Right atrium auricular region (tissue), 2 donors: ENCODE data around the gene AKIRIN2. TPM values are rescaled to one million over a fixed set of nuclear protein-coding genes. Genes with fewer than 3 reads are reported as not detected.
"Not testable (repeated sequence)": the region's sequence is repeated elsewhere in the genome, so short reads cannot be mapped to it uniquely, and the experiment has no call there.

ENCODE experiments used
- DNase-seq: peaks from one replicate; pipeline ENCODE4 v3.0.0-alpha.2; 2019; ENCODE audit warnings: low spot score
- H3K27ac ChIP-seq, 2 donors: fragments of 200-600 bp; sonication (generic); 1 replicate in 1 of 2; 2 replicates in 1 of 2; pipeline ENCODE4 v1.5.1; 2016 to 2019
- H3K27me3 ChIP-seq, 2 donors: fragments of 200-600 bp; sonication (generic); one replicate each; pipeline versions ENCODE4 v1.5.1 to v1.6.0; 2017 to 2019
- H3K36me3 ChIP-seq: fragments of 200-600 bp; sonication (generic); one replicate; pipeline ENCODE4 v1.5.1; 2016
- H3K4me1 ChIP-seq, 2 donors: fragments of 200-600 bp; sonication (generic); one replicate each; pipeline versions ENCODE4 v1.5.1 to v1.6.0; 2017 to 2019
- H3K4me3 ChIP-seq, 2 donors: fragments of 200-600 bp; sonication (generic); 1 replicate in 1 of 2; 2 replicates in 1 of 2; pipeline ENCODE4 v1.5.1; 2017 to 2019; ENCODE audit warnings: mild to moderate bottlenecking in 1 of 2, moderate library complexity in 1 of 2
- H3K9me3 ChIP-seq, 2 donors: fragments of 200-600 bp; sonication (generic); one replicate each; pipeline ENCODE4 v1.5.1; 2019
- total RNA-seq, 2 donors: library from RNA; depleted of rRNA; stranded (reverse); fragments of >200 nt; gene quantifications; one replicate each; pipeline ENCODE4 v1.1.0, GENCODE V29; 2016
- TF ChIP-seq, protein P1 (sequence below), 2 donors: fragments of 200-600 bp; sonication (generic); IDR thresholded peaks; one replicate each; pipeline ENCODE4 v1.5.1; 2019; ENCODE audit warnings: antibody characterized with exemption in 2 of 2

AKIRIN2 gene
- total RNA-seq, 2 donors from 2014 or later, result 27.2 to 29.4 TPM

DNA sequence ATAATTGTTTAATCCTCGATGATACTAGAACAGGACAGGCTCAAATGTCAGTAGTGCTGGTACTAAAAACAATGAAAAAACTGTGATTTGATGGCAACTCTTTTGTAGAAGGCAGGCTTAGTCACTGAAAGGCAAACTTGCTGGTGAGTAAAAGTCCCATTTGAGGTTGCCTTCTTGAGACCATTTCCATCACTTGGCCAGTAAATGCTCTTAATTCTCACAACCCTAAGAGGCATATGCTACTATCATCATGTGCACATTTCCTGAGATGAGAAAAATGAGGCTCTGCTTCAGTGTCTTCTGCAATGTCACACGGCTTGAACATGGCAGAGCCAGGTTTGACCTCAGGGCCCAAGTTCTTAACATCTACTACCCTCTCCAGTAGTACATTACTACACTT lies 9.9 kb downstream of the AKIRIN2 start:
- peak overlapping the region; percentile 21 to 60 for H3K27ac ChIP-seq
- no peak for DNase-seq
- H3K27me3 ChIP-seq, result no peaks in the 10 kb centered on the region
- TF ChIP-seq, protein P1, sequence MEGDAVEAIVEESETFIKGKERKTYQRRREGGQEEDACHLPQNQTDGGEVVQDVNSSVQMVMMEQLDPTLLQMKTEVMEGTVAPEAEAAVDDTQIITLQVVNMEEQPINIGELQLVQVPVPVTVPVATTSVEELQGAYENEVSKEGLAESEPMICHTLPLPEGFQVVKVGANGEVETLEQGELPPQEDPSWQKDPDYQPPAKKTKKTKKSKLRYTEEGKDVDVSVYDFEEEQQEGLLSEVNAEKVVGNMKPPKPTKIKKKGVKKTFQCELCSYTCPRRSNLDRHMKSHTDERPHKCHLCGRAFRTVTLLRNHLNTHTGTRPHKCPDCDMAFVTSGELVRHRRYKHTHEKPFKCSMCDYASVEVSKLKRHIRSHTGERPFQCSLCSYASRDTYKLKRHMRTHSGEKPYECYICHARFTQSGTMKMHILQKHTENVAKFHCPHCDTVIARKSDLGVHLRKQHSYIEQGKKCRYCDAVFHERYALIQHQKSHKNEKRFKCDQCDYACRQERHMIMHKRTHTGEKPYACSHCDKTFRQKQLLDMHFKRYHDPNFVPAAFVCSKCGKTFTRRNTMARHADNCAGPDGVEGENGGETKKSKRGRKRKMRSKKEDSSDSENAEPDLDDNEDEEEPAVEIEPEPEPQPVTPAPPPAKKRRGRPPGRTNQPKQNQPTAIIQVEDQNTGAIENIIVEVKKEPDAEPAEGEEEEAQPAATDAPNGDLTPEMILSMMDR (IDR thresholded peaks at IDR 0.05), result no peak
- no peaks in the 10 kb centered on the region for H3K9me3 ChIP-seq
- H3K4me3 ChIP-seq, result no peak overlapping the region
- peaks cover 0 to 66% of the 10 kb centered on the region in 2 donors for H3K4me1 ChIP-seq
- no peaks in the 10 kb centered on the region for H3K36me3 ChIP-seq

DNA sequence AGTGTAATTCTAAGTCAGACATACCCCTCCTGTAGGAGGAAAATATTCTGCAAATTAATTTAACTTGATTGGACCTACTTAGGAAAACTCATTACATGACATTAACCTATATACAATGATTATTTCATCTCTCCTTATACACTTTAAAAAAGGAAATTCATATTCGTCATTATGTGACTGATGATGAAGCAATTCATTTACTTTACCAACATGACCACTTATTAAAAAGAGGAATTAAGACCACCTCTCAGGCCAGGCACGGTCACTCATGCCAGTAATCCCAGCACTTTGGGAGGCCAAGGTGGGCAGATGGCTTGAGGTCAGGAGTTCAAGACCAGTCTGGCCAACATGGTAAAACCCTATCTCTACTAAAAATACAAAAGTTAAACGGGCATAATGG lies 11.6 kb downstream of the AKIRIN2 start:
- Histone ChIP-seq H3K27me3 (no peaks in the 10 kb centered on the region), H3K9me3 (no peaks in the 10 kb centered on the region), H3K27ac (no peak overlapping the region), H3K4me3 (no peak overlapping the region), H3K36me3 (no peaks in the 10 kb centered on the region), H3K4me1 (peaks cover 0 to 65% of the 10 kb centered on the region in 2 donors)
- TF ChIP-seq, protein P1 (IDR thresholded peaks at IDR 0.05), result no peak
- DNase-seq, result no peak

GRCh38 chr6:87687893-87688292 lies 14.1 kb downstream of the AKIRIN2 start:
- H3K4me3 ChIP-seq, H3K36me3 ChIP-seq, H3K27ac ChIP-seq, H3K9me3 ChIP-seq, H3K27me3 ChIP-seq, DNase-seq: not testable (repeated sequence)
- H3K4me1 ChIP-seq, result peaks cover 0 to 45% of the 10 kb centered on the region in 2 donors

GRCh38 chr6:87687296-87687695 lies 14.7 kb downstream of the AKIRIN2 start:
- peaks cover 0 to 43% of the 10 kb centered on the region in 2 donors for H3K4me1 ChIP-seq
- H3K27ac ChIP-seq, result no peak overlapping the region
- TF ChIP-seq, protein P1 (IDR thresholded peaks at IDR 0.05), result no peak
- no peaks in the 10 kb centered on the region for H3K27me3 ChIP-seq
- no peak for DNase-seq
- H3K9me3 ChIP-seq, result no peaks in the 10 kb centered on the region
- no peak overlapping the region for H3K4me3 ChIP-seq
- H3K36me3 ChIP-seq, result no peaks in the 10 kb centered on the region

GRCh38 chr6:87686636-87687205 lies 15.3 kb downstream of the AKIRIN2 start:
- peaks cover 0 to 43% of the 10 kb centered on the region in 2 donors for H3K4me1 ChIP-seq
- H3K4me3 ChIP-seq, H3K9me3 ChIP-seq, H3K27ac ChIP-seq, DNase-seq, H3K27me3 ChIP-seq, H3K36me3 ChIP-seq: not testable (repeated sequence)

- DNase-seq, result no peak
- TF ChIP-seq, protein P1 (IDR thresholded peaks at IDR 0.05), result no peak
- H3K36me3 ChIP-seq, result no peaks in the 10 kb centered on the region
- no peaks in the 10 kb centered on the region for H3K9me3 ChIP-seq
- H3K27me3 ChIP-seq, result no peaks in the 10 kb centered on the region
- no peak overlapping the region for H3K27ac ChIP-seq
- no peak overlapping the region for H3K4me3 ChIP-seq
- H3K4me1 ChIP-seq, result peaks cover 0 to 32% of the 10 kb centered on the region in 2 donors
Measured at GRCh38 chr6:87684895-87685654, 17.0 kb downstream of the AKIRIN2 start.
